Nucleus accumbens (tissue), 56 donors: ENCODE data around the gene NTN1.
"Not testable (repeated sequence)": the region's sequence is repeated elsewhere in the genome, so short reads cannot be mapped to it uniquely, and the experiment has no call there.

ENCODE experiments used
- DNase-seq, 56 donors: peaks; one replicate each; lab custom pipeline; 2025; lab: John Stamatoyannopoulos, UW

The NTN1 gene

DNA sequence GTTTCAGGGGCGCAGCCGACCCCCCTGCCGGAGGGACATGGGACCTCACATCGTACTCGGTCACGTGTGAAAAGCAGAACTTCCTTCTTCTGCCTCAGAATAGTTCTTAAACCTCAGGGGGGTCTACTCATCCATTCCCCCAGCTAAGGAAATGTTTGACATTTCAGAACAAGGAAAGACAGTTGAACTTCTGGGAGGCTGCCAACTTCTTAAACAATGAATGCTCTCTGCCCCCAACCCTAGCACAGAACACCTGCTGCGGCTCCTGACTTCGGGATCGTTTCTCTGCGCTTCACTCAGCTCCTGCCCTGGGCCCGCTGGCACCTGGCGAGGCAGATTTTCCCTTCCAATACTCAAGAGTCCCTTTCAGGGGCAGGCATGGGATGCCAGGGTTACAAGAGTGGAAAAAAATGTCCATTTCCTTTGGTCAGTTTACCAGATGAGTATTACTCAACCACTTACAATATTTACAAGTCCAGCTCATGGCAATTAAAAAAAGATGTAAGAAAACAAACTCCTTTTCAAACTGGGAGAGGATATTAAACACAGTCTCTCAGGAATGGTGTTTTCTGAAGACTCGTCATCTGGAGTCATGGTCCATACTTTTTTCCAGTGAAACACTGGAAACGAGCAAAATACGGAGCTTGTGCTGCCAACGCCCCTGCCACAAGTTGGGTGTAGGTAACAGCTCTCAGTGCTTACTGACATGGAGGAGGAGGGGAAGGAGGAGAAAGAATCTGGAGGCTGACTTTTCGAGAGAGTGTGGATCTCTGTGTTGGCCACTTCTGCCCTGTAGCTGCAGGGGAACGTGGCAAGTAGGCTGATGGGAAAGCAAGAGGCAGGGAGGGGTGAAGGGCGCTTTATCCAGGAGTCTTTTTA lies 235.7 kb downstream of the NTN1 start:
- DNase-seq: no peak

DNA sequence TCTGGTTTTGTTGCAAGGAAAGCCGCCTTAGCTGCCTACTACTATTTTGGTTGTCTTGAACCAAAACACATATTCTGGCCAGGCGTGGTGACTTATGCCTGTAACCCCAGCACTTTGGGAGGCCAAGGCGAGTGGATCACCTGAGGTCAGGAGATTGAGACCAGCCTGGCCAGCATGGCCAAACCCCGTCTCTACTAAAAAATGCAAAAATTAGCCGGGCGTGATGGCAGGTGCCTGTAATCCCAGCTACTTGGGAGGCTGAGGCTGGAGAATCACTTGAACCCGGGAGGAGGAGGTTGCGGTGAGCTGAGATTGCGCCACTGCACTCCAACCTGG lies 236.3 kb downstream of the NTN1 start:
- DNase-seq: not testable (repeated sequence)

DNA sequence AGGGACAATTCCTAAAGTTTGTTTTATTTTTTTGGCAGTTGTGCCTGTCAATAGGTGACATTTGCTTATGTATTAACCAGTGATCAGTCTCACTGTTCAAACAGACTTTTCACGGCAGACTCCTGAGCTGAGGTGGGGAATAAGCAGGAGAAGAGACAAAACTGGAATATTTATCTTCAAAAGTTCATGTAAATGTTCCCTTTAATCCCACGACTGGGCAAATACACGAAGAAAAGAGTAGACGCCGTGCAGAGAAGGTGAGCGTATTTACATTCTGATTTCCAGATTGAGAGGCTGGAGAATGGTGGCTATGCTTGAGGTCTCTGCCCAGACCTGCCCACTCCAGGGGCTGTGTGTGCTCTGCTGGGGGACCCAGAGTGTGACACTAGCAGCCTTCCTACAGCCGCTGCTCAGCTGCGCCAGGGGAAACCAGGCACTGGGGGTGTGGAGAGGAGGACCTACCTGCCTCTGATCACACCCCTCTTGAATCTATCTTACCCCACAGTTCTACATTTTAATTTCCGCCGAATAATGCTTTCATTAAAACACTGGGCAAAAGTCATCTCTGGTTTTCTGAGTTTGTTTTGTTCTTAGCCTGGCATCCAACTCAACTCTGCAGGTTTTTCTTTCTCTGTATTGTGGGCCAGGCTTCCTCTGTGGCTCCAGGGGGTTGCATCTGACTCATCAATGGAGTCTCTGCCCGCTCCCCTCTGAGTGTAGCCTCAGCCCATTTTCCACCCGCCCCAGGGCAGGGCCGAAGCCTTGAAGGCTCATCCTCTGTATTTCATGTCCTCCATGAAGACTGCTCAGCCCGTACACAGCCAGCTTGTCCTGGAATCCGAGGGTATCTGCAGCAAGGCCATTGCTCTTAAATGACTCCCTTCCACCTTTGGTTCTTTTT lies 237.1 kb downstream of the NTN1 start:
- no peak for DNase-seq

DNA sequence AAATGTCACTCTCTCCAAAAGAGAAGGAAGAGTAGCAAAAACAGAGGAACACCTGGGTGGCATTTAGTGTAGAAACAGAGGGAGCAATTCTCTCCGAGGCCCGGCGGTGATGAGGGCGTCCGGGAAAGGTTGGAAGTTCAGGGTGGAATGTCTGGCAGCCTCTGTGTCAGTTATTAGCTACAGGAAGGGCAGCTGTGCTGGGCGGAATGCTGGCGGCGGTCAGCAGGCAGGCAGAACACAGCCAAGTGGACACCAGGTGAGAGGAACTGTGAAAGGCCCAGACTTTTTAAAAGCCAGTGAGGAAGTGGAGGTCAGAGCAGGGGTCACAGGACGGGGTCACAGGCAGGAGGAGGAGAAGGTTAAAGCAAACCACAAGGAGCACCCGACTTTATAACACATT lies 238.1 kb downstream of the NTN1 start:
- DNase-seq: no peak

DNA sequence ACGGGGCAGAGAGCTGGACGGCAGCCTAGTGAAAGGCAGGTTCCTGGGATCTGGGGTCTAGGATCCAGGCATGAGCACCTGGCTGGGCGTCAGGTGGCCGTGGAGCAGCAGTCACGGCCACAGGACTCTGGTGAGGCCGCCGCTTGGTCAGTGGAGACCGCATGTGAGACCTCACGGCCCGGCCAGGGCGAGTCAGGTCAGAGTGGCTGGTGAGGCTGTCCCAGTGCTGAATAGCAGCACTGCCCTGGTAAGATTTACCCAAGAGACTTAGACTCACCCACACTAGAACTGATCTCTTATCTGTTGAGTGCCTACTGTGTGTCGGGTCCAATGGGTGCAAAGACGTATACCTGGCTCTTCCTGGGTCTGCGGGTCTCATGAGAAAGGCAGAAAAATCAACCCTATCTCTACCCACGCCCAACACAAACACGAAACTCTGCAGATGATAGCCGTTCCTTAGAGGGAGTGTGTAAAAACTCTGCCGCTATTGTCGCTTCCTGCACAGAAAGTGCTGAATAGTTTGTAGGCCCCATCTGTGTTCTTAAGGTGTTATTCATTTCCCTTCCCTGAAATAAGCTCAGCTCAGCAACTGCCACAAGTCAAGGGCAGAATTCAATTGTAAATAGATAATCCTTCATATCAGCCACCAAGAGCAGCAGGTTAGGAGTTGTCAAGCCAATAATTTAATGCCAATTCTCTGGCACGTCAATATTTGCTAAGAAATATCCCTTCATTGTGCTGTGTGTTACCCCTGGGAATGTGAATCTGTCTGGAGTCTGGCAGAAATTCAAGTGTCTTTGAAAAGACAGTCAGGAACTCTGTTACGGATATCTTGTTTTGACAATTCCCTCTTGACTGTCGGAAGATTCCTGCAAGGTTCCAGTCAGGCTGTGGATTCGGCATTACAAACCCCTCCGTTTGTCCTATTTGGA lies 240.0 kb downstream of the NTN1 start:
- no peak for DNase-seq

DNA sequence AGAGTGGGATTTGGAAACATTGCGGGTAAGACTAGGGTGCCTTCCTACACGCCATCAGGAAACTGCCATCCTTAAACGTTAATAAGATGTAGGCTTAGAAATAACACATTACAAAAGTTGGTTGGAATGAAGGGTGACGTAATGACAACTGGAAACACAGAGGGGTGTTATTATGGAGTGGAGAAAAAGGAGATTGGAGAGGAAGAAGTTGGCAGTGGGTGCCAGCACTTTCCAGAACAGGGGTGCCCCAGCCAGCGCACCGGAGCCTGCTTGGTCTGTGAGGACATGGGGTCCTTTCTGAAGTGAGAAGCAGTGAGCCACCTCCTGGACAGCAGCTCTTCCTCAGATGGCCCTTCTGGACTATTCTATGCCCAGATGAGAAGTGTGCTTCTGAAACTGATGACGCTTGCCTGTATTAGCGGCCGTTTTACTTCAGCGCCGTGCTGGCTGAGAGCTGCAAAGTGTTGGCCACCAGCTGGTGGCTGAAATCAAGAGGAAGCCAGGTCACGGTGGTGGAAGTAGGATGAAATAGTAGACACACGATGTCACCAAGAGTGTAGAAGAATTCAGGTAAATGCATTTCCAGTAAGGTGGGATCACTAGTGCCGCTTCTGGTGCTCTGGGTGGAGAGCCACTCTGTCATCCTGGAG lies 244.8 kb downstream of the NTN1 start:
- DNase-seq: no peak

DNA sequence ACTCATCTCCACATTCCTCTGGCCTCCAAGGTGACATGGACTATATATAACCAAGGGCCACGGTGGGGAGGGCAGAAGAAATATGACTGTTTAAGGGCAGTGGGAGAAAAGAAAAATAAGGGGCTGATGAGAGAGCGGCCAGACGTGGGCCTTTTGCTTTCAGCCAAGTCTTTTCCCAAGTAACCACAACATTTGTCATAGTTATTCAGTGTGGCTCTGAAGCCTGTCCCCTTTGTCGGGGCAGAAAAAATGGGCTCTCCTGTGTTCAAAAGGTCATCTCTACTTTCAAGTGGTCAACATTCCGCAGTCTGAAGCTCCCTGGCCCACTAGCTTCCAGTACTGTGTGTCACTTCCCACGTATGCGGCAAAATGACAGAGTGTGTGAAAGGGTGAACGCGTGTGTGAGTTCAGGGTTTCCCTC lies 245.4 kb downstream of the NTN1 start:
- DNase-seq: no peak

DNA sequence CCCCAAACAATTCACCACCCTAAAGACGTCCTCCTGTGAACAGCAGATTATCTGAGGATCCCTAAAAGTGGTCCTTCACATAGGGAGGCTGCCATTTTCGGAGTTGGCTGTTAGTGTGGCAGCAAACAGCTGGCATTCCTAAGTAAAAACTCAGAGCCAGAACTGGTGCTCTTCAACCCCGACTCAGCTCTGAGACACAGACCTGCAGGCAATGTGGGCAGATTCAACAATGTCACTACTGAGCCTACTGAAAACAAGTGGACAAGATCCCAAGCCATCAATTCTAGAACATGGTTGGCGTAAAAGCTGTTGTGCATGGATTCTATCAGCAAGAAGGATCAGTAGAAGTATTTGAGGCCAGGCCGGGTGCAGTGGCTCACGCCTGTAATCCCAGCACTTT lies 247.2 kb downstream of the NTN1 start:
- DNase-seq: no peak

DNA sequence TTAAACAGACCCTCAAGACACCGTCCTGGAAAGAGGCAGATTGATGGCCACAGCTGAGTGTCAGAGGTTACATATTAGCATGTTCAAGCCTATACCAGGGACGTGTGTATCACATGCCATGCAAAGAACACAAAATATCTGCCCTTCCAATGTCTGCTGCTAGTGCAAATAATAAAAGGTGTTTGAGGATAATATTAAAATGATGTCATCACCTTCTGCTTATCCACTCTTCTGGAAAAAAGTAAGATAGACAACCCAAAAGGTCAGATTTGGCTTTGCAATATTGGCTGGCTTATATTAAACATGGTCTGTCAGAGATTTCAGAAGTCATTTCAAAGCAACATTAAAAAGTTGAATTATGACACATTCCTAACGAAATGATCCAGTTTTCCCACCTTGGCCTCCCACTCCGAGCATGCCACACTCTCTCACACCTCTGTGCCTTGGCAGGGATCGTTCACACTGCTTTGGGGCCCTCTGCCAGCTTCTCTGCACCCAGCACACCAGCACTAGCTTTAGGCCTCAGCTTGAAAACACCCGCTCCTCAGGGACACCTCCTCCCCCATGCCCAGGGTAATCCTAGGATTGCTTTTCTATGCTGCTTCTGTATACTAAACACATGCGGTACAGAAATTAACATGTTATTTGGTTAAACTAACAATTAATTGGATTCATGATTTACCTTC lies 248.2 kb downstream of the NTN1 start:
- DNase-seq: no peak

DNA sequence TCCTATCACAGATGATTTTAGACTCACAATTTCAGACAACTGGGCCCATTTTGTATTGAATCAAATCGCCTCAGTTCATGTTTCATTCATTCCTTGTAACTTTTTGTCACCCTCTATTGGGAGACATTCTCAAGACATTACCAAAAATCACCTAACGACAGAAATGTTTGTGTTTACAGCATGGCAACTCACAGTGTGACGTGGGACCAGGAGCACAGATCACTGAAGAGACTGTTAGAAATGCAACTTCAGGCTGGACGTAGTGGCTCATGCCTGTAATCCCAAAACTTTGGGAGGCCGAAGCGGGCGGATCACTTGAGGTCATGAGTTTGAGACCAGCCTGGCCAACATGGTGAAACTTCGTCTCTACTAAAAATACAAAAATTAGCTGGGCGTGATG lies 249.6 kb downstream of the NTN1 start:
- no peak for DNase-seq

DNA sequence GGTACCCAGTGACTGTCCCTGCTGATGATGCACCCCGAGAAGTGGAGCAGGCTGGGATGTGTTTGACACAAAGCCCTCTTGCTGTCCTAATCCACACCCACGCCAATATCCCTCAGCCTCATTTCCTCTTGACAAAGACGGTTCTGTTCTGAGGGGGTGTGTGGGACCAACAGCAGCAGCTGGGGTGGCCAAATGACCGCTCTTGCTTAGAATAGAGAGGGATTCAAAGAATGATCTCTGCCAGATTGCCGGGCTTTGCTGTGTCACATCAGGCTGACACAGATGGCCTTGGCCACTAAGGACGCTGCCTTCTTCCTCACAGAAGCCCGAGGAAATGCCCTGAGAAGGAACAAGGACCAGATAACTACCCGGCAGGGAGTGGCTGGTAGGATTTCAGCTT lies 250.7 kb downstream of the NTN1 start:
- peak in 53 of 56 donors; percentile 3 to 88 (median 69) for DNase-seq

DNA sequence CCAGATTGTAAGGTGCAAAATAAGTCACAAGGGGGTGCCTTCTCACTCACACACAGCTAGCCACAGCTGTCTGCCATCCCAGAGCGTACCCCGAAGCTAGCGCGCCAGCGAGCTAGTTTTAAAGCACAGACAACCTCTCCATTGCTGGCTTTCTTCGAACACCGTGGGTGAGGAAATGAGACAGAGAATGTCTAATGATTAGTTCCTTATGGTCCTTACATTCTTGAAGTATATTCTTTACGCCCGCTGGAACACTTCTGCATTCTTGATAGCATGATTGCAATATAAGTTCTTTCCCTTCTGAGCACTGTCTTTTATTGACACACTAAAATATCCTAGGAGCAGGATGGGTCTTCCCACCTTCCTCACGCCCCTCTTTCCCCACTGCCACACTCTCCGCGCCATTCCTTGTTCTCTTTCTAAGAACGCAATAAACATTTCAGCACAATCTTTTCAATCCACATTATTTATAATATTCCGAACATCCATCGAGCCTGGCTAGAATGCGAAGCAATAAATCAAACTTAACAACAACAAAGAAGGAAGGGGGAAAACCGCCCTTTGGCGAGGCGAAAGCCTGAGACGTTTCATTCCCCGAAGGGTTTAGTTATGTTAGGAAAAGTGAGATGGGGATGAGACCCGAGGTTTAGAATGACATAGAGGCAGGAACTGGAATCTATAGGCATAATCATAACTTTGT lies 251.3 kb downstream of the NTN1 start:
- DNase-seq: peak in 2 of 56 donors; percentile 22 to 54

DNA sequence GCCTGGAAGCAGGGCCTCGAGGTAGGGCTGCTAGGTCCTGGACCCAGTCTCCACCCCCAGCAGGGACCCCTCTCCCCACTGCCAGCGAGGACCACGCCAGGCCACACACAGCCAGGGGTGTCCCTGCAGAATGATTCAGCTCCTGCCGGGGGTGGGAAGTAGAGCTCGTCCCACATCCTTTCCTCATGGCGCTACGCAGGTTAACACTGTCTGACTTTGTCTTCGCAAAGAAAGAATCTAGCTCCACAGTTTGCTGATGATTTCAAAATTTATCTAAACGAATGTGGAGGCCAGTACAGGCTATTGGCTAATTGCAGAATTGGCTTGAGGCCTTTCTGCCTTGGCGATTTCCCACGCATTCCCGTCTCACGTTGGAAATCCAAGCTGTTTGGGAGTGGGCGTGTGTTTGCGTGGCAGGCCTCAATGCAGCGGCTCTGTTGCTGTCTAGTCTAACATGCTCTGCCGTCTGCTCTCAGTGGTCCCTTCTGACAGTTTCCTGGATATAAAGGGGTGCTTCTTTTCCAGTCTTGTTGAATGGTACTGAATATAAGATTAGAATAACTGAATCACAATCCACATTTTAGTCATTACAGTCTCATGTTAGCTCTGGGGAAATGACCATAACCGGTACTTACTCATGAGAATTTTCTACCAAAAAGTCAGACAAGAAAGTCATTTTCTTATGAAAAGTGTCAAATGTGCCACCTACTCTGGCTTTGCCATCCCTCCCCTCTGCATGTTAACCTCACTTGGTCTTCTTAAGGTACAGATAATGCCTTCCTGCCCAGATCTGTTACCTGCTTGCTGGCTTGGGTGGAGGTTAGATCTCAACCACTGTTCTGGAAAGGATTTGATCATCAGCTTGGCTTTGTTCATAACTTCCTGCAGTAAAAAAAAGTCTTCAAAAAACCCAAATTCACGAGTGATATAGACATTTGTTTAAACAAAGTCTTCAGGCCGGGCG lies 252.4 kb downstream of the NTN1 start:
- no peak for DNase-seq

DNA sequence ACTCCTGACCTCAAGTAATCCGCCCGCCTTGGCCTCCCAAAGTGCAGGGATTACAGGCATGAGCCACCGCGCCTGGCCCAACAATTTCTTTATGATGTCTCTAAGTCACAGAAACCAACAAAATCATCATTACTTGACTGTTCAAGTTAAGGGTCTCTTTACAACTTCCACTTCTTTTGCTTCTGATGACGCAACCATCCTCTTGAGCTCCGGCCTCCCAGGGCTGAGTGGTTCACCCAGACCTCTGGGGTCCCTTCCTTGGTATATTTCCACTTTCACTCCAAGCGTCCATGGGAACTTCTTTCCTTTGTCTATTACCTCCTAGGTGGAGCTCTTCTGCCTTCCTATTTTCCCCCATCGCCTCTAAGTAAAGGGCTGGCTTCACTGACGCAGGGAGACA lies 253.7 kb downstream of the NTN1 start:
- DNase-seq: no peak

DNA sequence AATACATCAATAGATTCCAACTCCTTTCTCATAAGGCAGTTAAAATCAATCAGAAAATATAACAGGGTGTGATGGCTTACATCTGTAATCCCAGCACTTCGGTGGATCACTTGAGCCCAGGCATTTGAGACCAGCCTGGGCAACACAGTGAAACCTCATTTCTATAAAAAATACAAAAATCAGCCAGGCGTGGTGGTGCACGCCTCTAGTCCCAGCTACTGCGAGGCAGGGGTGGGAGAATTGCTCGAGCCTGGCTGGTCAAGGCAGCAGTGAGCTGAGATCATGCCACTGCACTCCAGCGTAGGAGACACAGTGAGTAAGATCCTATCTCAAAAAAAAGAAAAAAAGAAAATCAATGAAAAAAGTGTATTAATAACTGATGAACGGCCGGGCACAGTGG lies 258.6 kb downstream of the NTN1 start:
- DNase-seq: no peak

DNA sequence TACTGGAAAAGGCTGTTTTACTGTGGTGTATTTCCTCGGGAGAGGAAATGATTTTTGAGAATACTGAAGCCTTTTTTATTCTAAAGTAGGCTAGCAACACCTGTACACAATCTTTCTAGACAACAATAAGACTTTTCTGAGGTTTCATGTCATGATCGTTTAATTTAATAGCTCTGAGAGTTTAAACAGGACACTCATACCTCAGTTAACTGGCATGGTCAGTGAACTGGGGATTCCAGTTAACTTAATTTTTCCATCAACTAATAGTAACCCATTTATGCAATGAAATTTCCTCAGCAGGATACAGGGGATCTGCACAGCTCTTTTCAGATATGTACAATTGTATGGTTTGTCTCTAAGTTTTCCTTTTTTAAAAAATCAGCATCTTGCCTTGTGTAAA lies 262.6 kb downstream of the NTN1 start:
- DNase-seq: no peak

DNA sequence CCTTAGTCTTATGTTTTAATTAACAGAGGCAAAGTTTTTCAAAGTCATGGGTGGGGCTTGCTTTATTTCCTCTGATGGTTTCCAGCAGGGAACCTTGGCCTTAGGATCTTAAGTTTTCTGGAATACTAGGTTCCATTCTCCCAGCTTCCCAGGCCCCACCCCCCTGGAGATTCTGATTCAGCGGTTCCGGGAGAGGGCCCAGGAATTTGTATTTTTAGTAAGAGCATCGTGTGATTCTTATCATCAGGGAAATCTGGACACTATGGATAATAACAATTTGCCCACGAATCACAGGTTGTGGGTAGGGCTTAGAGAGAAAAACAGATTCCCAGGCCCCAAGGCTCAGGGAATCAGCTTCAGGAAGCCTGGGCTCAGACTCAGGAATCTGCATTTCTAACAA lies 263.6 kb downstream of the NTN1 start:
- DNase-seq: no peak
